Heart right ventricle (tissue), 16 donors: ENCODE data around the gene EPHX1. TPM values are rescaled to one million over a fixed set of nuclear protein-coding genes. Genes with fewer than 3 reads are reported as not detected.
"Not testable (repeated sequence)": the region's sequence is repeated elsewhere in the genome, so short reads cannot be mapped to it uniquely, and the experiment has no call there.

Source experiments
- ATAC-seq, 8 donors: fragments of 200-7000 bp; cut with Tn5 transposase; one replicate each; pipeline ENCODE4 v1.9.1; 2020; ENCODE audit warnings: mild to moderate bottlenecking in 8 of 8, moderate library complexity in 8 of 8, moderate number of reproducible peaks in 1 of 8
- DNase-seq, 2 donors: peaks; one replicate each; pipeline ENCODE4 v3.0.0-alpha.2; 2020
- H3K27ac ChIP-seq, 10 donors: fragments of 200-600 bp; sonication (generic) in 2 of 10; one replicate each; pipeline versions ENCODE4 v1.5.0 to v1.8.0; 2020 to 2022; ENCODE audit warnings: mild to moderate bottlenecking in 3 of 10
- H3K27me3 ChIP-seq, 7 donors: fragments of 200-600 bp; one replicate each; pipeline ENCODE4 v1.8.0; 2021 to 2022; ENCODE audit warnings: mild to moderate bottlenecking in 2 of 7
- H3K36me3 ChIP-seq, 9 donors: fragments of 200-600 bp; sonication (generic) in 1 of 9; one replicate each; pipeline versions ENCODE4 v1.5.0 to v1.8.0; 2020 to 2022; ENCODE audit warnings: mild to moderate bottlenecking in 2 of 9
- H3K4me1 ChIP-seq, 9 donors: fragments of 200-600 bp; sonication (generic) in 1 of 9; one replicate each; pipeline versions ENCODE4 v1.5.0 to v1.8.0; 2020 to 2022; ENCODE audit warnings: mild to moderate bottlenecking in 4 of 9
- H3K4me3 ChIP-seq, 10 donors: fragments of 200-600 bp; sonication (generic) in 2 of 10; one replicate each; pipeline versions ENCODE4 v1.5.0 to v1.8.0; 2020 to 2022; ENCODE audit warnings: mild to moderate bottlenecking in 7 of 10, moderate library complexity in 2 of 10
- H3K9me3 ChIP-seq, 11 donors: fragments of 200-600 bp in 10 of 11; sonication (generic) in 2 of 11; one replicate each; pipeline versions ENCODE4 v1.5.0 to v1.8.0; 2013 to 2022; ENCODE audit warnings: mild to moderate bottlenecking in 2 of 11, control low read depth in 1 of 11, moderate library complexity in 1 of 11
- CTCF ChIP-seq, 9 donors: fragments of 200-600 bp; sonication (generic) in 2 of 9; IDR thresholded peaks; one replicate each; pipeline versions ENCODE4 v1.5.0 to v1.8.0; 2021 to 2022; ENCODE audit warnings: antibody characterized with exemption in 9 of 9, mild to moderate bottlenecking in 5 of 9, moderate library complexity in 1 of 9
- WGBS, 2 donors: extraction: QIAGEN DNeasy Blood & Tissue Kit; methylation state at CpG; one replicate each; pipeline ENCODE4 v1.1.7; 2013; ENCODE audit warnings: inconsistent platforms in 1 of 2; 5-methylcytosine and 5-hydroxymethylcytosine counted together
- intact Hi-C, 10 donors: fragments of 100-400 bp; cut with DNase I; formaldehyde crosslinking; loops; one replicate each; pipeline versions ENCODE4 v1.11.1 to v1.14.2; 2022
- polyA plus RNA-seq, 2 donors: library from polyadenylated mRNA; stranded (reverse); fragments of 200-250 nt; gene quantifications; one replicate each; pipeline ENCODE4 v1.2.3, GENCODE V29; 2013
- total RNA-seq, 10 donors: library from RNA; stranded (reverse); fragmentation: NEBNext Ultra II Directional in 3 of 10; extraction: Animal tissue kit (Norgen Biotek cat#: 25700) in 3 of 10; gene quantifications; one replicate each; pipeline versions ENCODE4 v1.2.1 to v1.2.4, GENCODE V29; 2021 to 2023
- donor health status: Arrhythmogenic right ventricular cardiomyopathy.
- donor health status: ischemic (EF 13 %, LVEDD 7.1; RV severe dilation, severe dysfunction).
- donor health status: healthy with polysubstance abuse.
- donor health status: DM: no; HTN: yes; CAD: no.
- donor health status: DM: no; HTN: no; CAD: no.
- donor health status: ischemic (EF 25% LVEDD 6.9; RV normal size, moderate dysfunction).
- donor health status: ischemic (EF 25% LVEDD 5.7; RV mildly dilated, moderate dysfunction).
- donor health status: healthy.
- donor health status: DM: yes; HTN: yes; CAD: no.
- donor health status: Ischemic cardiomyopathy.
- donor health status: ischemic (EF 35%, LVEDD 5.7; RV mildly dilated, moderate dysfunction).
- donor health status: nonischemic (EF 11% LVEDD 7.7; RV severe dilation, severe dysfunction).
- donor health status: DM: yes; HTN: yes; CAD: no.
- donor health status: PGD.
- donor health status: ischemic (EF 29% LVEDD 5.4; RV normal size, mild dysfunction).
- donor health status: nonischemic (EF 23%, LVEDD 6.1; RV moderate dilation, normal function).

The EPHX1 gene
- total and polyA plus RNA-seq, 12 donors, result 31.5 to 80.8 (median 43.2) TPM

- Histone ChIP-seq H3K4me3 (no peak overlapping the region), H3K4me1 (peaks cover 0 to 14% (median 8%) of the 10 kb centered on the region in 9 donors), H3K36me3 (no peaks in the 10 kb centered on the region), H3K9me3 (no peaks in the 10 kb centered on the region), H3K27me3 (no peaks in the 10 kb centered on the region), H3K27ac (no peak overlapping the region)
- DNase-seq (no peak), ATAC-seq (no peak)
- WGBS, 2 donors, result 95% methylated on average over 1 of the region's 1 CpG
- intact Hi-C loops, result no loop called here
- TF ChIP-seq CTCF (IDR thresholded peaks at IDR 0.05), result no peak
Observed at GRCh38 chr1:225806249-225806648, 3.7 kb upstream of the EPHX1 start.

- H3K27me3 ChIP-seq, H3K36me3 ChIP-seq, ATAC-seq, H3K4me3 ChIP-seq, DNase-seq, H3K27ac ChIP-seq, H3K9me3 ChIP-seq, intact Hi-C loops: not testable (repeated sequence)
- H3K4me1 ChIP-seq, result peaks cover 0 to 19% (median 13%) of the 10 kb centered on the region in 9 donors
- 90 to 93% methylated on average over 3 of the region's 3 CpGs for WGBS, 2 donors
Observed at GRCh38 chr1:225806736-225807135, 3.2 kb upstream of the EPHX1 start.

DNA sequence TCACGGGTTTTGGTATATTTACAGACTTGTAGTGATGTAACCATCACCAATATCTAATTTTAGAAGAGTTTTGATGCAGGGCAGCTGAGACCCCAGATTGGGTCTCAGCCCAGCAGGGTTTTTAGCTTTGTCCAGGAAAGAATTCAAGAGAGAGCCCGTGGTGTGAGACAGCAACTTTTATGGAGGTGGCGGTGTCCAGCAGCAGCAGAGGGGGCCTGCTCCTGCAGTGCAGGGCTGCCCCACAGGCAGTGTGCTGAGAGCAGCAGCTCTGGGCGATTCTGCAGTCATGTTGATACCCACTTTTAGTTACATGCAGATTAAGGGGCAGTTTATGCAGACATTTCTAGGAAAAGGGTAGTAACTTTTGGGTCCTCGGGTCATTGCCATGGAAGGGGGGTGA, 1.8 kb upstream of the EPHX1 start:
- ATAC-seq (no peak), DNase-seq (no peak)
- intact Hi-C loops, result no loop called here
- Histone ChIP-seq H3K9me3 (no peaks in the 10 kb centered on the region), H3K27ac (no peak overlapping the region), H3K4me1 (peaks cover 7 to 33% (median 27%) of the 10 kb centered on the region in 9 donors), H3K27me3 (no peaks in the 10 kb centered on the region), H3K36me3 (no peaks in the 10 kb centered on the region), H3K4me3 (no peak overlapping the region)
- whole genome bisulfite sequencing, 2 donors, result 85 to 94% methylated on average over 5 of the region's 5 CpGs
- no peak for TF ChIP-seq CTCF (IDR thresholded peaks at IDR 0.05)

DNA sequence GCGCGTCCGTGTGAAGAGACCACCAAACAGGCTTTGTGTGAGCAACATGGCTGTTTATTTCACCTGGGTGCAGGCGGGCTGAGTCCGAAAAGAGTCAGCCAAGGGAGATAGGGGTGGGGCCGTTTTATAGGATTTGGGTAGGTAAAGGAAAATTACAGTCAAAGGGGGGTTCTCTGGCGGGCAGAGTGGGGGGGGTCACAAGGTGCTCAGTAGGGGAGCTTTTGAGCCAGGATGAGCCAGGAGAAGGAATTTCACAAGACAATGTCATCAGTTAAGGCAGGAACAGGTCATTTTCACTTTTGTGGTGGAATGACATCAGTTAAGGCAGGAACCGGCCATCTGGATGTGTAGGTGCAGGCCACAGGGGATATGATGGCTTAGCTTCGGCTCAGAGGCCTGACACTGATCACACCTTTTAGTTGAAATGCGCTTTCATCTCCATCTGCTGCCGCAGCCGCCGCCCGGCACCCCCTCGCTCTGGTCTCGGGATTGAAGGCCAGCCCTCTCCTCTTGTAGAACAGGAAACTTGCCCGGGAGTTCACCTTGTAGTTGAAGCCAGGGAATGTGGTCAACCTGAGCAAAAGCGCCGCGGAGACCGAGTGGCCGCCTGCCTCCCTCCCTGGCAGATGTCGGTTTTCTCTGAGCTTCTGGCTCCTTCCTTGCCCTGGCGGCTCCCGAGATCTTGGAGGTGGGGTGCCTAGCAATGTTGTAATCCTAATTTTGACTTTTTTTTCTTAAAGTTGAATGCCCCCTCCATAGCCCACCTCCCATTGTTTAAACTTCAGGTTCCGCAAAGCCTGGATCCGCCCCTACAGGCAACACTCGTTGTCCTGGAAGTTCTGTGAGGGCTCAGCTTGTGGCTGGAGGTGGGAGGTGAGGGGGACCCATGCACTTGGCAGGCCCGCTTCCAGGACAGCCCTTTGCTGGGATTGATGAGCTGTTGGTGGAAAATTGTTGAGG, 935 bp downstream of the EPHX1 start:
- H3K9me3 ChIP-seq, H3K27me3 ChIP-seq, H3K36me3 ChIP-seq: not testable (repeated sequence)
- Histone ChIP-seq H3K4me1 (peaks cover 20 to 60% (median 53%) of the 10 kb centered on the region in 9 donors), H3K4me3 (peak overlapping the region; percentile 33 to 95 (median 77)), H3K27ac (peak overlapping the region; percentile 75 to 97 (median 88))
- 16% methylated on average over 29 of the region's 29 CpGs for WGBS, 2 donors
- DNase-seq (peak; percentile 30 to 54), ATAC-seq (peak in 5 of 8 donors; percentile 2 to 35 (median 16))
- intact Hi-C loops, result loop anchor here in 7 of 10 donors (2.0 to 5.0 kb wide), 6 partner anchors 32 to 71 kb away; partner anchors contain the start of genes SRP9 (in 6 of the 7) and TMEM63A (in 2 of the 7)

DNA sequence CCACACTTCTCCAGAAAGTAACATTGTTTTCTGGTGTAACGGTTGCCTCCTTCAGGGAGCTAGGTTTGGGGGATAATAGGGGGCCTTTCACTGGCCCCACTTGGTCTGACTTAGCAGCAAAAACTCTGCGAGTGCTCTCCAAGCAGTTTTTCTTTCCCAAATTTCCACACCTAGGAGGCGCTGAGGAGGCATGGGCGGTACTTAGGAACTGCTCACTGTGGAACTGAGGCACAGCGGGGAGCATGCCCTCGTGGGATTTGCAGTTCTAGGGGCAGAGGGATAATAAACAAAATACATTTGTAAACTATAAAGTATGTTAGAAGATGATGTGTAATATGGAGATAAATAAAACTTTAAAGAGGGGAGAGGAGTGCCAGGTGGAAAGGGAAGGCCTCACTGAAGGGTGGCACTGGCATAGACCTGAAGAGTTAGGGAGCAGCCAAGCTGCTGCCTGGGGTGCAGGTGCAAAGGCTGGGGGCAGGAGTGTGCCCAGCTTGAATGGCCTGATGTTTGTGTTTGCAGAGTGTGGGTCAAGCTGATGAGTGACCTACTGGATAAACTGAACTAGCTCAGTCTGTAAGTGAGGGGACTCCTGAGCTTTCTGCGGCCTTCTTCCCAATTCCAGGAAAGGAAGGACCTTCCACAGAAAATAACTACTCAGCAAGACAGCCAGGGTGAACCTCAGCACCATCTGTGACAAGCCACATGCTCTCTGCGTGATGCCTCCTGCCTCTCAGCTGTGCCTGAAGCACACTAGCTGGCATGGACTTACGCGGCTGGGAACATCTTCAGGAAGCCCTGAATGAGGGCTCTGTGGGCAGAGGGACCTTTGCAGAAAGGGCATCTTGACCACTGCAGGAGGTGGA, 1.9 kb downstream of the EPHX1 start:
- Histone ChIP-seq H3K27ac (peak overlapping the region in 9 of 10 donors; percentile 80 to 97 (median 90)), H3K36me3 (no peaks in the 10 kb centered on the region), H3K27me3 (no peaks in the 10 kb centered on the region), H3K4me1 (peaks cover 29 to 70% (median 63%) of the 10 kb centered on the region in 9 donors), H3K4me3 (peak overlapping the region in 9 of 10 donors; percentile 71 to 95 (median 77)), H3K9me3 (no peaks in the 10 kb centered on the region)
- DNase-seq, result no peak
- ATAC-seq, result no peak
- peak in 7 of 9 donors; percentile 28 to 56 (median 39) for TF ChIP-seq CTCF (IDR thresholded peaks at IDR 0.05)
- intact Hi-C loops, result loop anchor here in 7 of 10 donors (2.0 to 5.0 kb wide), 6 partner anchors 31 to 70 kb away; partner anchors contain the start of genes SRP9 (in 6 of the 7) and TMEM63A (in 2 of the 7)
- WGBS, 2 donors, result 59 to 76% methylated on average over 10 of the region's 10 CpGs
